Glomerular visceral epithelial cell (primary cell): ENCODE results near the gene NIPSNAP2.
"Not testable (repeated sequence)": the region's sequence is repeated elsewhere in the genome, so short reads cannot be mapped to it uniquely, and the experiment has no call there.

ENCODE experiments used
- DNase-seq: peaks from one replicate; pipeline ENCODE4 v3.0.0-alpha.2; 2016; ENCODE audit errors: extremely low spot score

NIPSNAP2 gene

GRCh38 chr7:55975988-55976633 is 11.7 kb downstream of the NIPSNAP2 start:
- no peak for DNase-seq

DNA sequence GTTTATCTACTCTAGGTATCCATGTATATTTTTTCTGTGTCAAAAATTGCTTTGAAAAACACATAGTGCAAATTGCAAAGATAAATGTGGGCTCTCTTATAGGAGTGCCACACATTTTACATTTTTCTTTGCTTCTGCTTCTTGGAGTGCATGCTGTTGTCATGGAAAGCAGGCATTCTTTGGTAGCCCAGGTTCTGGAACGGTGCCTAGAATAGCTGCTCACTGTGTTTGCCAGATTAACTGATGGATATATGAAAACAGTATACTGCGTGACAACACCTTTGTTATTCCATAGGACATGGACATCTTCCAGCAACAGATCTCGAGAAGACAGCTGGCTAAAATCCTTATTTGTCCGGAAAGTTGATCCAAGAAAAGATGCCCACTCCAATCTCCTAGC is 13.4 kb downstream of the NIPSNAP2 start:
- peak; percentile 87 for DNase-seq

DNA sequence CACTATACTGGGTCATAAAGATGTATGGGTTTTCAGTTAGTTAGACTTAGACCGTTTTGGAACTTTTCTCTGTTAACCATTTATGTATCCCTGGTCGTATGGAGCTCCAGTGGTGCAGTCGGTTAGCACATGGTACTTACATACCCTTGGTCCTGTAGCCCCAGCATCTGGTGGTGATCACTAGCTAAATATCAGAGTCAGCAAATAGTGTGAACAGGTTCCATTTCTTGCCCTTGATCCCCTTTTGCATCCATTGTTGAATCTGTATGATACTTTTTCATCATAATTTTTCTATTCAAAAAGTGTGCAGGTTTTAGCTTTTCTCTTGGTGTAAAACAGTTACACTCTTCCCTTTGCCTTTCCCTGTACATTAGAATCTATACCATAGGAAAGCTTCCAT is 15.9 kb downstream of the NIPSNAP2 start:
- DNase-seq, result no peak

- DNase-seq, result no peak
Observed at GRCh38 chr7:55983537-55983936, 19.2 kb downstream of the NIPSNAP2 start.

GRCh38 chr7:55992346-55992745 is 28.0 kb downstream of the NIPSNAP2 start:
- no peak for DNase-seq

- DNase-seq, result no peak
Observed at GRCh38 chr7:55996856-55997500, 32.6 kb downstream of the NIPSNAP2 start.

- no peak for DNase-seq
Observed at GRCh38 chr7:56003749-56004148, 39.4 kb downstream of the NIPSNAP2 start.

DNA sequence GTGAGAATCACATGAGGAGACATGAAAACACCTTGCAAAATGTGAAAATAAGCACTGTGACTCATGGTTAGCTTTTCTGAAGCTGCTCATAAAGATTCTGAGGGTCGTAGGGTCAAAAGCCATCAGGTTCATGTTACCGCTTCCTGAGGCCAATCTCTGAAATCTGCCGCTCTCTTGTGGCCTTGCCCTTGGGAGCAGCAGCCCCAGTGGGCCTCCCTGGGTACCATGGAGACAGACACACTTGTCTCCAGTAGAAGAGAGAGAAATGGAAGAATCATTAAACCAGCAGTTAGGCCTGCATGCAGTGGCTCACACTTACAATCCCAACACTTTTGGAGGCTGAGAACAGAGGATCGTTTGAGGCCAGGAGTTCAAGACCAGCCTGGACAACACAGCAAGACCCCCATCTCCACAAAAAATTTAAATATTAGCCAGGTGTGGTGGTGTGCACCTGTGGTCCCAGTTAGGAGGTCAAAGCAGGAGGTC is 42.8 kb downstream of the NIPSNAP2 start:
- no peak for DNase-seq

GRCh38 chr7:56007891-56008290 is 43.5 kb downstream of the NIPSNAP2 start:
- no peak for DNase-seq

DNA sequence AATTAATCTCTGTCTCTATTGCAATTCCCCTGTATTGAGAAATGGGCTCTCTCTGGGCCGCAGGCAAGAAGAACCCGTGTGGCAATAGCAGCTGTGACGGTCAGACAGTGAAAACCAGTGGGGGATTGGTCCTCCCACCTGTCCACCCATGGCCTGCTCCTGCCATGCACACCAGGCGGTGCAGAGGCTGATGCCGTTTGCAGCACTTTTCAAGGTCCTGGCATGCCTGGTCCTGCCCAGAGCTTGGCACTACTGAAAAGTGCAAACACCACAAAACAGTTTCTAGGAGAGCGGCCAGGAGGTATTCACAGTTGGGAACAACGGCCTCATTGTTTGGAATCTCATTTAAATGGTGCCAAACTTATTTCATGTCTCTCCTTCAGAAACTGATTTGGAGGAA is 45.3 kb downstream of the NIPSNAP2 start:
- DNase-seq, result no peak

DNA sequence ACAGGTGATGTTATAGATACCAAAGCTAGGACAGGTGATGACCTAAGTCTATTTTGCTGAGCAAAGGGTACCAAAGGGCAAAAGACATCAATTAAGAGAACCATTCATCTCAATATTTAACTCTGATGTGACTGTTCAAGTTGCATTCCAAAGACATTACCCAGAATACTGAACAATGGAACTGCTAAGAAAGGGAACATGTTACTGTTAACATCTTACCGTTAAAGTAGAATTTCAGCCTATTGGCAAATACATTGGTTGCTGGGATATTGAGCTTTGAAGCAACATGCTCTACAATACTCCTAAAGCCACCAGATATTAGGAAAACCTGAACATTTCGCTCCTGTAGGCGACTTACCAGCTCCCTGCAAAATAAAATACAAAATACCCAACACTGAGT is 52.6 kb downstream of the NIPSNAP2 start:
- not testable (repeated sequence) for DNase-seq

GRCh38 chr7:56019501-56019900 is 55.1 kb downstream of the NIPSNAP2 start:
- no peak for DNase-seq

DNA sequence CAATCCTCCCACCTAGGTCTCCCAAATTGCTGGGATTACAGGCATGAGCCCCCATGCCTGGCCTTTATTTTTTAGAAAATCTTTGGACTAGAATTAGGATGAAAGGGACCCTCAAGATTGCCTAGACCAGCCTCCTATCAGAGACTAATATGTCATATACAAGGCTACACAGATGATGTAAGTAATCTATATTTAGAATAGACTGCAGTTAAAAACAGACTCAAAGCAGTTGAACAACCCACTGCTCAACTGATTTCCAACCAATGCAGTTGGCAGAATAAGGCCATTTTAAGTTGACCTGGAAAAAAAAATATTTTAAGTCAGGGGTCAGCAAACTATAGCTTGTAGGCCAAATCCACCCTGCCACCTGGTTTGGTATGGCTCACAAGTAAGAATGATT is 59.1 kb downstream of the NIPSNAP2 start:
- no peak for DNase-seq

DNA sequence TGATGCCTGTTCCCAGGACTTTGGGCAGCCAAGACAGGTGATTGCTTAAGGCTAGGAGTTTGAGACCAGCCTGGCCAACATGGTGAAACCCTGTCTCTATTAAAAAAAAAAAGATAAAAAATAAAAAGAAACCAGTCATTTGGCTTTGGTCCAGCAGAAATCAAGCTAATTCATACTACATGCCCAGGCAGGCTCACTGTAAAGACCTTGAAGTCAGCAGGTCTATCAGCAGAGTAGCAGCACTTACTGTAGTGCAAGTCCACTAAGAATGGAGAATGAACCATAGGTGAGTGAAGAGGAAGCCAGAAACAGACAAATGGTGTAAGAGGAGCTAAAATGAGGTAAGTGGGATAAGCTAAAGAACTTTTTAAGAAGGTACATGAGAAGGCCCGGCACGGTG is 62.2 kb downstream of the NIPSNAP2 start:
- no peak for DNase-seq

DNA sequence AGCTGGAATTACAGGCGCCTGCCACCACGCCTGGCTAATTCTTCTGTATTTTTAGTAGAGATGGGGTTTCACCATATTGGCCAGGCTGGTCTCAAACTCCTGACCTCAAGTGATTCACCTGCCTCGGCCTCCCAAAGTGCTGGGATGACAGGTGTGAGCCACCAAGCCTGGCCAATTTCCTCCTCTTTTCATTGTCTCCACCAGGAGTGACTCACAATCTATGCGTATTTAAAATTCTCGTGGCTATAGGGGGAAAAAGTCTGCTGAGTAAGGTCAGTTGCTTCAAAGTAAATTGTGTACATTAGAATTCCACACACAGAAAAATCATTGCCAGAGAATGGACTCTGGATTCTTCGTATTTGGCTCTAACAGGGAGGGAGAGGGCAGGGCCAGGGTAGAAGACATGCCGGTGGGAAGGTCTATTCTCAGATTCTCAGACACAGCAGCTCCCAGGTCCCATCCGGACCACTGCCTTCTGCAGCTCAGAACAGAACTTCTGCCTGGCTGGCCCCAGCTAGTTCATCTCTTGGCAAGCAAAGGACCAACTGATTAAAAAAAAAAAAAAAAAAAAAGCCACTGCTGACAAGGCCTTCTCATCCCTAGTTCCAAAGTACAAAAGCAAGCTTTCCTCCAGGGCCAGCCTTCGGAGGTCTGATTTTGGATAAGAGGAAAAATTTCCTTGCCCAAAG is 64.7 kb downstream of the NIPSNAP2 start:
- DNase-seq, result no peak

DNA sequence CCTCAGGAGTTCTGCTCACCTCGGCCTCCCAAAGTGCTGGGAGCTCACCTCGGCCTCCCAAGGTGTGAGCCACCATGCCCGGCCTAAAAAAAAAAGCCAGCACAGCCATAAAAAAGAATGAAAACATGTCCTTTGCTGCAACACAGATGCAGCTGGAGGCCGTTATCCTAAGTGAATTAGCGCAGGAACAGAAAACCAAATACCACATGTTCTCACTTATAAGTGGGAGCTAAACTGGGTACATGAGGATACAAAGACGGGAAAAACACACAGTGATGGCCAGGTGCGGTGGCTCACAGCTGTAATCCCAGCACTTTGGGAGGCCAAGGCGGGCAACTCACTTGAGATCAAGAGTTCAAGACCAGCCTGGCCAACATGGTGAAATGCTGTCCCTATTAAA is 66.0 kb downstream of the NIPSNAP2 start:
- DNase-seq, result no peak

GRCh38 chr7:56031556-56031955 is 67.2 kb downstream of the NIPSNAP2 start:
- not testable (repeated sequence) for DNase-seq

DNA sequence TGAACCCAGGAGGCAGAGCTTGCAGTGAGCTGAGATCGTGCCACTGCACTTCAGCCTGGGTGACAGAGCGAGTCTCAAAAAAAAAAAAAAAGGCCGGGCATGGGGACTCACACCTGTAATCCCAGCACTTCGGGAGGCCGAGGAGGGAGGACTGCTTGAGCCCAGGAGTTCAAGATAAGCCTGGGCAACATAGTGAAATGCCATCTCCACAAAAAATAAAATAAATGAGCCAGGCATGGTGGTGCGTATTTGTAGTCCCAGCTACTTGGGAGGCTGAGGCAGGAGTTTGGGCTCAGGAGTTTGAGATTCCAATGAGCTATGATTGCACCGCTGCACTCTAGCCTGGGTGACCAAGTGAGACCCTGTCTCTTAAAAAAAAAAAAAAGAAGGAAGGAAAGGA is 68.2 kb downstream of the NIPSNAP2 start:
- not testable (repeated sequence) for DNase-seq

GRCh38 chr7:56033671-56034432 is 69.5 kb downstream of the NIPSNAP2 start:
- peak; percentile 81 for DNase-seq

GRCh38 chr7:56040730-56041129 is 76.3 kb downstream of the NIPSNAP2 start:
- DNase-seq, result no peak

- not testable (repeated sequence) for DNase-seq
Observed at GRCh38 chr7:56045758-56046157, 81.4 kb downstream of the NIPSNAP2 start.
